Hippocampal formation (tissue), 2 donors: Measurements from ENCODE around the gene SPDYE2B.
"Not testable (repeated sequence)": the region's sequence is repeated elsewhere in the genome, so short reads cannot be mapped to it uniquely, and the experiment has no call there.

Experiments used
- DNase-seq, 2 donors: peaks; one replicate each; lab custom pipeline; 2025; lab: John Stamatoyannopoulos, UW

SPDYE2B gene

DNA sequence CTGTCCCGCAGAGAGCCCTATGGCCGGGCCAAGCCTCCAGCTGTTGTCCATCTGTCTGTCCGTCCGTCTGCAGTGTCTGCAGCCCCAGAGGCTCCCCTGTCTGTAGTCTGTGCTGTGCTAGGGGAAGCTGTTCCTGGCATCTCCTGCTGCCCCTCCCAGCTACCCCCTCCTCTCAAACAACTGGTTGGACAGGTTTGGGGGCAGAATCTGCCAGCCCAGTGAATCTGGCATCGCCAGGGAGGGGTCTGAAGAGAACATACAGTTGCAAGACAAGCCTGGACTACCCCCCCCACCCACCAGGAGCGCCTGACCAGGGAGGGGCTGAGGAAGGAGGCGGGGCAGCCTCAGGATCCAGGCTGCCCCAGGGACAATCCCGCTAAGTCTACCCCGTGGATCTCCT is 7.4 kb upstream of the SPDYE2B start, which contains the start of gene UPK3BL1:
Gene UPK3BL1, minus strand, starts transcription at position 101 of the 400 bp plus-strand sequence. Its CDS starts 50 bp downstream, at position 51.
- DNase-seq = not testable (repeated sequence)

DNA sequence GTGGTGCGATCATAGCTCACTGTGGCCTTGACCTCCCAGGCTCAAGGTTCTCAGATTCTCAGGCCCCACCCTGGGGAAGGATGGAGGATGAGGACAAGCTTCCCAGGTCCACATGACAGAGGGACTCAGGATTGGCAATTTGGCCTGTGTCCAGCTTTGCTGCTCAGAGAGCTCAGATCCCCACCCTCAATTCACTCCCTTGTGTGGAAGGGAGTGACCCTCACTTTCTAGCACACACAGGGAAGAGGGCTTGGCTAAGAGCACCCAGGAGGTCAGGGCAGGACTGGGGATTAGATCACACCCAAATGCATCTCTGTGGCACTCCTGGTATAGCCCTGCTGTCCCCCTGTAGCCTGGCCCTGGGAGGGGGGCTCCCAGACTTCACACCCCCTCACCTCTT is 6.7 kb upstream of the SPDYE2B start:
- DNase-seq = not testable (repeated sequence)

DNA sequence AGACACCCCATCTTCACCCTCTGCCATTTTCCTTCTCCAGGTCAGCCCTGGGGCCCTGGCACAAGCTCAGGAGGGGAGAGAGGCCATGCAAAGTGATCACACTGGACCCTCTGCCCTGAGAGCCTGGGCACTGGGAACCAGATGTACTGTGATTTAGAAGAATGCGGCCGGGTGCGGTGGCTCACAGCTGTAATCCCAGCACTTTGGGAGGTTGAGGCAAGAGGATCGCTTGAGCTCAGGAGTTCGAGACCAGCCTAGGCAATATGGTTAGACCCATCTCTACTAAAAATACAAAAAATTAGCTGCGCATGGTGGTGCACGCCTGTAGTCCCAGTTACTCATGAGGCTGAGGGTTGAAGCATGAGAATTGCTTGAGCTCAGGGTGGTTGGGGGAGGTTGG is 2.3 kb upstream of the SPDYE2B start:
- not testable (repeated sequence) for DNase-seq

DNA sequence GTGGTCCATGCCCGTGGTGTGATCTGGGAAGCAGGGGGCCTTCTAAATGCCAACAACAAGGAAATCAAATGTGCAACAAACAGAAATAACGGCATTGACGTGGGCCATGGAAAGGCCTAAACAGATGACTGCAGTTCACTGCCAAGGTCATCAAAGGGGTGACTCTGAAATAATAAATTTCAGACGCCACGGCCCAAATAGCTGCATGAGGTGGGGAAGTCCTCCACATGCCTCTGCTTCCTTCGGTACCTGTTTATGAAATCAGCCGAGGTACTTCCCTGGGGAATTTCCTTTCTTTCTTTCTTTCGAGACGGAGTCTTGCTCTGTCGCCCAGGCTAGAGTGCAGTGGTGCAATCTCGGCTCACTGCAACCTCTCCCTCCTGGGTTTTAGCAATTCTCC is 14.6 kb downstream of the SPDYE2B start:
- not testable (repeated sequence) for DNase-seq

DNA sequence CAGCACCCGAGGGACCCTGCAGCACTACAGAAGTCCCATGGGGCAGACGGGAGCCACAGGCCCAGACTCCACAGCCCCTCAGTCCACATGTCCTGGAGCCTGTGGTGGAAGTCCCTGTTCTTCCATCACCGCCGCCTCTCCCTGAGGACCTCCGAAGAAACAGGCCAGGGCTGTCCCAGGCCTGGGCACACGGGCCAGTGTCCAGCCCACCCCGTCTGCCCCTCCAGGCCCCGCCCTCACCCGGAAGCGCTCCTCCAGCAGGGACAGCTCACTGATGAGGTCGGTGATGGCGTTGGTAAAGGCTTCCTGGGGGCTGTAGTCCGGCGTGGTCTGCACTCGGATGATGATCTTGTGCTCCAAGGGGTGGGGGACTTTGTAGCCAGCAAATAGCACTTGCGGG is 16.7 kb downstream of the SPDYE2B start:
- not testable (repeated sequence) for DNase-seq

DNA sequence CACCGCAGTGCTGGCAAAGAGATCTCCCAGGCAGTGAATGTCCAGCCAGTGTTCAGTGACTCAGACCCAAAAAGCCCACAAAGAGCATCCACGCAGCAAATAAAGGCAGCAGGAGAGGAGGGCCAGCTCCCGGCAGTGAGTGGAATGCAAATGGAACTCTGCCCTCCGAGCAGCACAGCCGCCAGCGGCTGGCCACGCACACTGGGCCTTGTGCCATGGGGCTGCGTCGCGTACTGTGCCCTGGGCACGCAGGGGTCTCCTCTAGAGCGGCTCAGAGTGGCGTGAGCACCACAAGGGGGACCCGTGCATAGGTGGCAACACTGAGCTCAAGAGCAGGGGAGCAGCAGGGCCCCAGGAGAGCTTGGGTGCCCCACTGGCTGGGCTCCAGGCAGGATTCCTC is 17.4 kb downstream of the SPDYE2B start:
- not testable (repeated sequence) for DNase-seq

DNA sequence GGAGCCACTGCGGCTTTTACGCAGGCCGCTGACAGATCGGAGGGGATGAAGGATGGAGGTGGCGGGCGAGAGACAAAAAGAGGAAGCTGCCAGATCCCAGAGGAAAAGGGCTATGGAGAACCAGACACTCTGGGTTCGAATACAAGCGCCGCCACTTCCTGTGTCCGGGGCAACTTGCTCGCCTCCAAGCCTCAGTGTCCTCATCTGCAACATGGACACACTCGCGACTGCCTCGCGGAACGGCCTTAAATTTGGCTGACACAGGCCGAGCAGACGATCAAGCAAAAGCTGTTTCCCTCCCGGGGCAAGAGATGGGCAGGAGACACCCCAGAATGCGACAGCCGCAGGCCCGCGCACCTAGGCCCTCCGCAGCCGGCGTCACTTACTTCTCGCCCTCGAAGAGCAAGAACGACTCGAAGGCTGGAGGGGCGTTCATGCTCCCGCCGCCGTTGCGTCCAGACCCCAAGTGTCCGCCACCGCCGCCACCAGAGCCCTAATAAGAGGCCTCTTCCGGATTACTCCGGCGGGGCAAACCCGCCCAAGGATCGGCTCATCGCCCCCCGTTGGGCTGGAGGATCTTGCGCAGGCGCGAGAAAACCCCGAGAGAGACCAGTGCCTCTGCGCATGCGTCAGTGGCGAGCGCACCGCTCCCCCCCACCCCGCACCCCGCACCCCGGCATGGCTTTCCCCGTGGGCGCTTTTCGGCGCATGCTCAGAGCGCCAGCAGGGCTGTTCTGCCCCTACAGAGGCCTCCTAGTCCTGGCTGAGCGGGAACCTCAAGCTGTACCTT is 21.2 kb downstream of the SPDYE2B start, which contains the start of gene POLR2J2:
Gene POLR2J2, minus strand, starts transcription at position 498 of the 790 bp plus-strand sequence. Its CDS starts 62 bp downstream, at position 436.
- DNase-seq = not testable (repeated sequence)

DNA sequence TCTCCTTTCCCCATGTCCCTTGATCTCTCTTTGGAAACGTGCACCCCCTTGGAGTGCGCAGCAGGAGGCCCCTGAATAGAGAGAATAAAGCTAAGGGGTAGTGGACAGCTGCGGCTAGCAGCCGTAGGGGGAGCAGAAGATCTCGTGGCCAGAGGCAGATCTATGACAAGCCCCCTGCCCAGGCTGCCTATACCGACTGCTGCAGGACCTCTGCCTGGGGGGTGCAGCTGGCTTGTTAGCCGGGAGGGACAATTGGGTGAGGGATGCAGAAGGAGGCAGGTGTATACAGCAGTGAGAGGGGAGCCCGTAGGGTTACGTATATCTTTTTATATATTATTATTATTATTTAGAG is 21.8 kb downstream of the SPDYE2B start:
- DNase-seq = not testable (repeated sequence)

DNA sequence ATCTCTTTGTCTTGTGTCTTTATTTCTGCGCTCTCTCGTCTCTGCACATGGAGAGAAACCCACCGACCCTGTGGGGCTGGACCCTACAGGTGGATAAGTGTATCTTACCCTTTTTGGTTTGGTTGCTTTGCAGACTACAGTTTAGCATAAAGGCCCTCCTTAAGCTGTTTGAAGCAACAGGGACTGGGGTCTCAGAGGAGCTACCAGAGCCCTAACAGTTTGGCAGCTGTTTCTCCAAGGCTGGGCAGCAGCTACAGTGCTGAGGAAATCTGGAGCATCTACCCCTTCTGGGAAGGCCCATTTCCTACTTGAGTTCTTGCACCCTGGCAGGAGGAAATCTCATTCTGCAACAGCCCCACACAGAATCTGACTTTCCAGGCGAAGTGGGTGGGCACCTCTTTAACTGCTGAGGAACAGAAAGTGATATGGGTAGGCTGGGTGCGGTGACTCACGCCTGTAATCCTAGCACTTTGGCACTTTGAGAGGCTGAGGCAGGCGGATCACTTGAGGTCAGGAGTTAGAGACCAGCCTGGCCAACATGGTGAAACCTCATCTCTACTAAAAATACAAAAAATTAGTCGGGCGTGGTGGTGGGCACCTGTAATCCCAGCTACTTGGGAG is 23.4 kb downstream of the SPDYE2B start:
- not testable (repeated sequence) for DNase-seq

DNA sequence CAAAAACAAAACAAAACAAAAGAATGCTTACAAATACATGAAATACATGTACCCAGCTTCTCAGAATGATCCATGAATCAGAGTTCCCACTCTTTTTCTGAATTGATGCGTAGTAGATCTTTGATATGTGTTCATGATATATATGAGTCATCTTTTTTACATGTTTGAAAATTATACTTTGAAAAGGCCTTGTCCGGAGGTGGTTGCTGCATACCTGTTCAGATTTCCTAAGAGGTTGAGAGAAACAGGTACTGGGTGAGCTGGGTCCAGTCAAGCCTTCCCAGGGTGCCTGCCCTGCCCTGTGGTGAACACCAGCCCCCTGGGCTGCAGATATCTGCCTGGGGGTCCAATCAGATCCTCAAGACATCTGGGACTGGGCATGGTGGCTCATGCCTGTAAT is 25.4 kb downstream of the SPDYE2B start:
- DNase-seq = not testable (repeated sequence)

DNA sequence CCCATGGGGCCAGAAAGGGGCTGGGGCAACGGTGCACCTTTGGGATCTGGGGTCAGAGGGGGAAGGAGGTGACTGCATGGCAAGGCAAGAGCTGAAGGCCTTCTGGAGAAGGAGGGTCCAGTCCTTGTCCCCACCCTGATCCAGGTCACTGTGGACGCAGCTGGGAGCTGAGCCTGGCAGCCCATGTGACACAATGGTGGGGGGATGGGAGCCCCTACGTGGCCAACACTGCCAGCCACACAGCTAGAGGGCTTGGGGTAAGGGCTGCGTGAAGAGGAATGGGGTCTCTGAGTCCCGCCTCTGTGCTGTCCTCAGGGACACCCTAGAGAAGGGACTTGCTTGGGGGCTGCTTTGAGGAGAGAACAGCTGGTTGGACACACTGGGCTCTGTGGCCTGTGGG is 30.7 kb downstream of the SPDYE2B start:
- DNase-seq = not testable (repeated sequence)

DNA sequence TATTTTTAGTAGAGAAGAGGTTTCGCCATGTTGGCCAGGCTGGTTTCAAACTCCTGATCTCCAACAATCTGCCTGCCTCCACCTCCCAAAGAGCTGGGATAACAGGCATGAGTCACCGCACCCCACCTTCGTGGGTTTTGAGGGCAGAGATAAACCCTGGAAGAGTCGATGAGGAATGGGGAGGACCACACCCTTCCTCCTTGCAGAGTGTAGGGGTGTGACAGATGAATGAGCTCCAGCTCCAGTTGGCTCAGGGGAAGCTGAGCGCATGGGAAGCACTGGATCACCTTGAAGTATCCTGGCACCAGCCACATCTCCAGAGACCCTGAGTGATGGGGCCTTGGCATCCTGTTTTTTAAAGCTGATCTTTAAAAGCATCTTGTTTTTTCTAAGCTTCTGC is 32.4 kb downstream of the SPDYE2B start:
- DNase-seq = not testable (repeated sequence)

DNA sequence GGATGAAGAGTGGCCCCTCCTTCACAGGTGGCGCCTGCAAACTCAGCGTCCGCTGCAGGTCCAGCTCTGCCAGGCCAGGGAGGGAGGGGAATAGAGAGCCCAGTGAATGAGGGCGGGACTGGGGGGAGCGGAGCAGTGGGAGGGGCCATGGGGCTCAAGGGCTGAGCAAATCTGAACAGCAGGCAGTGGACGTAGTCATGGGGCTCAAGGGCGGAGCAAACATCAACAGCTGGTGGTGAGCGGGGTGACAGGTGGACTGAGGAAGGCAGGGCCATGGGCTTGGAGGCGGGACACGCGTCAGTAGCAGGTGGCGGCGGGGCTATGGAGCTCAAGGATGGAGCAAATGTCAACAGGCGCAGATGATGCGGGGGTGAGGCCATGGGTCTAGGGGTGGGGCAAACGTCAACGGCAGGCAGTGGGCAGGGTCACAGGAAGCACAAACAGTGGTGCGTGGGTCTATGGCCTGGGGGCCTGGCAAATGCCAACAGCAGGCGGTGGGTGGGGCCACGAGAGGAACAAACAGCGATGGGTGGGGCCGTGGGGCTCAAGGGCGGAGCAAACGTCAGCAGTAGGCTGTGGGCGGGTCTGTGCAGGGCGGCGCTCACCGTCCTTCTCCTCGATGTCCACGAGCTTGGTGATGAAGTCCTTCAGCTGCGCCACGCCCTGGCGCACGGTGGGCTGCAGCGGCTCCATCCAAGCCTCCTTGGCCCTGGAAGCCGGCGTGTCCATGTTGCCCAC is 38.3 kb downstream of the SPDYE2B start:
- DNase-seq = not testable (repeated sequence)

DNA sequence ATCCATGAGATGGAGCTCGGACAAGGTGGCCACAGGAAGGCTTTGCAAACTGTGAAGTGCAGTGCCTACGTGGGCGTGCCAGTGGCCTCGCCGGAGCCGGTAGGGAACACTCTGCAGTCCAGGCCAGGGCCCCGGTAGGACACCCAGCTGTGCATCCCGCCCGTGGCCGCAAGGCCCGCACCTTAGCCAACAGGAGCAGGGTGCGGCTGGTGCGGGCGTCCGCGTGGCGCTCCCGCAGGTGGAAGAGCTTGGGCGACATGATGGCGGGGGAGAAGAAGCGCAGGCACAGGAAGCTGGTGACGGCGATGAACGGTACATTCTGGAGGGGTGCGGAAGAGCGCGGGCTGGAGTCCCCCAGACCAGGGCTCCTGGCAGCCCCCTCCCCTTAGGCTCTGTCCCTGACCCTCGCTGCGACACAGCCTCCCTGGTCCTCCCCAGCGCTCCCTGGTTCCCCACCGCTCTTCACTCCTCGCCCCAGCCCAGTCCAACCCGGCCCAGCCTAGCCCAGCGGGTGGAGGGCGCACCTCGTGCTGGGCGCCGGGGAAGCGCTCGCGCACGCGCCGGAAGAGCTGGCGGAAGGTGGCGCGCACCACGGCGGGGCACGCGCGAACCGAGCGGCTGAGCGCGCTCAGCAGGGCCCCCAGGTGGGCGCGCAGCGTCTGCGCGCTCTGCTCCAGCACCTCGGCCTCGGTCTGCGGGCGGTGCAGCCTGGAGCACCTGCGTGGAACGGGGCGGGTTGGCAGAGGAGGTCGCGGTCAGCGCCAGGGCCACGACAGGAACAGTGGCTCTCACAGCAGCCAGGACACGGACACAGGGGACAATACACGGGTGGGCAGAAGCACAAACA is 39.5 kb downstream of the SPDYE2B start:
- DNase-seq = not testable (repeated sequence)

DNA sequence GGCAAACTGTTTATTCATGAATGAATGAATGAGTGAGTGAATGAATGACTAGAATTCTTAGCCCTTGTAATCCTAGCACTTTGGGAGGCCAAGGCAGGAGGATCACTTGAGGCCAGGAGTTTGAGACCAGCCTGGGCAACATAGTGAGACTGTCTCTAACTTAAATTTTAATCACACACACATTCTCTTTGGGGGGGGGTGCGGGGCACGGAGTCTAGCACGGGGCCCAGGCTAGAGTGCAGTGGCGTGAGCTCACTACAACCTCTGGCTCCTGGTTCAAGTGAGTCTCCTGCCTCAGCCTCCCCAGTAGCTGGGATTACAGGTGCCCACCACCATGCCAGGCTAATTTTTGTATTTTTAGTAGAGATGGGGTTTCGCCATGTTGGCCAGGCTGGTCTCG is 40.5 kb downstream of the SPDYE2B start:
- DNase-seq = not testable (repeated sequence)

DNA sequence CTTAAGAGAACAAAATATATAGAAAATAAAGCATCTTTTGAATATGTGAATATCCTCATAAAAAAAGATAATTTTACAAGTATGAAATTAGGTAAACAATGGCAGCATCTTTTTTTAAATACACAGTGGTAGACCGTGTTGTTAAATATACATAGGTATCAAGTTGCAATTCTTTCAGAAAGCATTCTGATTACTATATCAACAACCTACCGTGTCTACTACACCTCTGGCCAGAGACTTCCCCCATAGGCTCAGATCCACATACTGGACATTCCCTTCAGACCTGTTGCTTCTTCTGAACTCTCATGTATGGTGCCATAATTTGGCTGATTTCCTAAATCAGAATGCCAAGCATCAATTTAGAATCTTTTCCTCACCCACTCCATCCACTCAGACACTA is 43.9 kb downstream of the SPDYE2B start:
- DNase-seq = not testable (repeated sequence)

DNA sequence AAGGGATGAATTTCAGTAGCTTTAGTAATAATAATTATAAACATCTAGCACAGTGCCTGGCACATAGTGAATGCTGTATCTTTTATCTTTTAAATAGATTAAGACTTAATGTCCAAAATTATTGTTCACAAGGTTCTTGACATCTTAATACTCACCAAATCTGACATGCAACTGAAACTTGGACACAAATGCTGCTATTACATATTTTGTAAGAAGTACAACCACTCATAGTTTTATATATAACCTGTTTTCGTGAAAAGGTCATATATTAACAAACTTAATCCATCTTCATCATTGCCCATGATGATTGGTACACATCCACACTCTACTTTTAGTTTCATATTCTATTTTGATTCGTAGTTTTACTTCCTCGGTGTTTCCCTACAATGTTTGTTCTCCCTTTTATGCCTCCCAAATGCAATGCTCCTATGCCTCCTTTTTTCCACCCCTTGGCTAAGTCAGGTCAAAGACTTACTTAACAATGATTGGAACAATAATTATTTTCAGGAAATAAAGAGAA is 45.0 kb downstream of the SPDYE2B start:
- not testable (repeated sequence) for DNase-seq

DNA sequence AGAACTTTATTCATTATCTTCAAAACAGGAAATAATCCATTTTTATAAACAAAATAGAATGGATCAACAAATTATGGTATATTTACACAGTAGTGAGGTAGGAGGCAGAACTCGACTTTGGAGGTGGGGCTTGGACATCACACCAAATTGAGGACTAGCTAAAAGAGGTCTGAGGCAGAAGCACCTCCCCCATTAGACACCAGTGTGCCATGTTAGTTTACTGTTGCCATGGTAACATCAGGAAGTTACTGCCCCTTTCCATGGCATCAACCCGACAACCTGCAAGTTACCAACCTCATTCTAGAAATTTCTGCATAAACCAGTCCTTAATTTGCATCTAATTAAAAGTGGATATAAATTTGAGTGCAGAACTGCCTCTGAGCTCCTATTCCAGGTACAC is 45.9 kb downstream of the SPDYE2B start:
- DNase-seq = not testable (repeated sequence)

DNA sequence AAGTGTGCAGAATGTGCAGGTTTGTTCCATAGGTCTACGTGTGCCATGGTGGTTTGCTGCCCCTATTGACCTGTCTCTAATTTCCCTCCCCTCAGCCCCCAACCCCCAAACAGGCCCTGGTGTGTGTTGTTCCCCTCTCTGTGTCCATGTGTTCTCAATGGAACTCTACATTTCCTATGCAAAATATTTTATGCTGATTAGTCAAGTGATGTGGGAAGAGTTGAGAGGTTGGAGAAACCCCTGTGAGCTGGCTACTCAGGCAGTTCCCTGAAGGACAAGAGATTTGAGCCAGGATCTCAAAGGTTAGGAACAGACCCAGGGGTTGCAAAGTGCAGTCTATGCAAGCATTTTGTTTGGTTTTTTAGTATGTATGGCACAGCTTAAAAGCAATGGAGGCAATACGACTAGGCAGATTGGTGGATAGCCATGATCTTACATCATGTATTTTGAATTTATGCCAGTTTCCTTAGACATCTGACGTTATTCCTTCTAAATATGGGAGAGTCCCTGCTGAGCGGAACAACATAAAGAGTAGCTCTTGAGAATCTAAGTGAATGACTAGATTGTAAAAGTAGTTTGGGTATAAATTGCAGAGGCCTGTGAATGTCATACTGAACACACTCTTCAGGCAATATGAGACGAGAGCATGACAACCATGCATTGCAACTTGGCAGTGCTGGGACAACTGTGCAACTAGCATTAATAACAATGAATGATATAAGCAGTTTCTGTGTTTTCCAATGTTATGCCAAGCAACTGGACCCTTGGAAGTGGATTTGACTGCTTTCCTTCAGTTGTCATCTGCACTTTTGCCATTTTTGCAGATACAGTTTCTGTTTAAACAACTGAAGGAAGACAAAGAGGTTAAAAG is 47.8 kb downstream of the SPDYE2B start:
- not testable (repeated sequence) for DNase-seq
